Left cardiac atrium (tissue), 4 donors: Measurements from ENCODE around the gene MBD6. TPM values are rescaled to one million over a fixed set of nuclear protein-coding genes. Genes with fewer than 3 reads are reported as not detected.

Source experiments
- ATAC-seq, 2 donors: fragments of 200-7000 bp; cut with Tn5 transposase; one replicate each; pipeline ENCODE4 v1.9.1; 2020; ENCODE audit warnings: mild to moderate bottlenecking in 2 of 2, moderate library complexity in 2 of 2
- DNase-seq: peaks from one replicate; pipeline ENCODE4 v3.0.0-alpha.2; 2020
- intact Hi-C, 2 donors: fragments of 100-400 bp; cut with DNase I; formaldehyde crosslinking; loops; one replicate each; pipeline versions ENCODE4 v1.14.1 to v1.15.1; 2022 to 2023
- total RNA-seq, 2 donors: library from RNA; stranded (reverse); fragmentation: NEBNext Ultra II Directional; extraction: Animal tissue kit (Norgen Biotek cat#: 25700); gene quantifications; one replicate each; pipeline ENCODE4 v1.2.1, GENCODE V29; 2021
- donor health status: DM: no; HTN: yes; CAD: no.
- donor health status: DM: no; HTN: yes; CAD: no; lungs with severe emphysema.
- donor health status: DM: yes; HTN: yes; CAD: no.
- donor health status: Dilated cardiomyopathy.

The MBD6 gene
- total RNA-seq, 2 donors from 2014 or later, result 35.7 to 41.5 TPM

DNA sequence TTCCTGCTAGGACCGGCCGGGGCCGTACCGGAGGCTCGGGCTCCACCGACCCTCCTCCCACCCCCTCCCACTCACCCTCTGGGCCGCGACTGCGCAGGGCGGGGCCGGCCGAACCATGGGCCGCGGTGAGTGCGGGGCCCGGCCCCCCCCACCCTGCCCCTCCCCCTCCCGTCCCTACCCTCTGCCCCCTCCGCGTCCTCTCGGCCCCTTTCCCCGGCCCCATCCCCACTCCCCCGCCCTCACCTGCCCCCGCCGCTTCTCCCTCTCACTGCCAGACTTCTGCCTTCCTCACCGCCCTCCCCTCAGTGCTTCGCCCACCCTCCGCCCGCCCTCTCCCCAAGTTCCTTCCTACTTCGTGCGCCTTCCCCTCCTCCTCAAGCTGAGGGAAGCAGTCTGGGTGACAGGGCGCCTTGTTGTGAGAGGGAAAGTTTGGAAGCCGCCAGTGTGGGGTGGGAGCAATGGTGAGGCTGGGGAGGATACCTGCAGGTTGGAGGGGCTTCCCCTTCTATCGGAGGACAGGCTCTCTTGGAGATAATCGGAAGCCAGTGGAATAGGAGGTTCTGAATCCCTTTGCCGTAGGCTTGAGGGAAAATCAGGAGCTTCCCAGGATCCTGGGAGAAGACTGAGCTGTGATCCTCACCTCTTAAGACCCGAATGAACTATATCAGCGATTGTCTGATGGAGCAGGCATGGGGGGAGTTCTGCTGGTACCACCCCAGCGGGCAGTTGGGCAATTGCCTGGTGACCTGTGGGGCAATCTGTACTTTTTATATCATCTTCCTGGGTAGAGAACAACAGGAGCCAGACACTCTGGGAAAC is 472 bp downstream of the MBD6 start:
- DNase-seq (peak; percentile 67), ATAC-seq (peak; percentile 1 to 2)
- intact Hi-C loops, result no loop called here

- ATAC-seq (no peak), DNase-seq (no peak)
- intact Hi-C loops, result no loop called here
Observed at GRCh38 chr12:57523706-57524614, 1.3 kb downstream of the MBD6 start.

DNA sequence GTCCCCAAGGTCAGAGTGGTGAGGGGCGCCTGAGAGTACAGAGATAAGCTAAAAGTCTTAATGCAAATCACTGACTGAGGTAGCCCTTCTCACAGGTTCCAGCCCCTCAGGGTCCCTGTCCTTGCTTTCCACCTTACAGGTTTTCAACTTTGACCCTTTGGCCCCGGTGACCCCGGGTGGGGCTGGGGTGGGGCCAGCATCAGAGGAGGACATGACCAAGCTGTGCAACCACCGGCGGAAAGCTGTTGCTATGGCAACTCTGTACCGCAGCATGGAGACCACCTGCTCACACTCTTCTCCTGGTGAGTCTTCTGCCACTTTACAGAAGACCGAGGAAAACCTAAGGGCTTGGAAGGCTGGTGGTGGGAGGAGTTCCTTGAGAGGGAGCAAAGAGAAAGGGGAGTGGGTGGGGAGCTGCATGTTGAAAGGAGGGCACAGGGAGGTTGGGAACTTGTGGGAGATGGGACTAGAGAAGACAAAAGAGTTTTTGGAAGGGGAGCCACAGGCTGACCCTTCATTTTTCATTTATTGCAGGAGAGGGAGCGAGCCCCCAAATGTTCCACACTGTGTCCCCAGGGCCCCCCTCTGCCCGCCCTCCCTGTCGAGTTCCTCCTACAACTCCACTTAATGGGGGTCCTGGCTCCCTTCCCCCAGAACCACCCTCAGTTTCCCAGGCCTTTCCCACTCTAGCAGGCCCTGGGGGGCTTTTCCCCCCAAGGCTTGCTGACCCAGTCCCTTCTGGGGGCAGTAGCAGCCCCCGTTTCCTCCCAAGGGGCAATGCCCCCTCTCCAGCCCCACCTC is 2.4 kb downstream of the MBD6 start:
- intact Hi-C loops, result no loop called here
- no peak for DNase-seq
- ATAC-seq, result no peak

DNA sequence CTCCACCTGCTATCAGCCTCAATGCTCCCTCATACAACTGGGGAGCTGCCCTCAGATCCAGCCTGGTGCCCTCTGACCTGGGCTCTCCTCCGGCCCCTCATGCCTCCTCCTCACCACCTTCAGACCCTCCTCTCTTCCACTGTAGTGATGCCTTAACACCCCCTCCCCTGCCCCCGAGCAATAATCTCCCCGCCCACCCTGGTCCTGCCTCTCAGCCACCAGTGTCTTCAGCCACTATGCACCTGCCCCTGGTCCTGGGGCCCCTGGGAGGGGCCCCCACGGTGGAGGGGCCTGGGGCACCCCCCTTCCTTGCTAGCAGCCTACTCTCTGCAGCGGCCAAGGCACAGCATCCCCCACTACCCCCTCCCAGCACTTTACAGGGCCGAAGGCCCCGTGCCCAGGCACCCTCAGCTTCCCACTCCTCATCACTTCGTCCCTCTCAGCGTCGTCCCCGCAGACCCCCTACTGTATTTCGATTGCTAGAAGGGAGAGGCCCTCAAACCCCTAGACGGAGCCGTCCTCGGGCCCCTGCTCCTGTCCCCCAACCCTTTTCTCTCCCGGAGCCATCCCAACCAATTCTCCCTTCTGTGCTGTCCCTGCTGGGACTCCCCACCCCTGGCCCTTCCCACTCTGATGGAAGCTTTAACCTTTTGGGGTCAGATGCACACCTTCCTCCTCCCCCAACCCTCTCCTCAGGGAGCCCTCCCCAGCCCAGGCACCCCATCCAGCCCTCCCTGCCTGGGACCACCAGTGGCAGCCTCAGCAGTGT is 3.2 kb downstream of the MBD6 start:
- intact Hi-C loops, result no loop called here
- ATAC-seq, result no peak
- DNase-seq, result no peak

- no peak for ATAC-seq
- intact Hi-C loops, result no loop called here
- no peak for DNase-seq
Observed at GRCh38 chr12:57526477-57527126, 4.0 kb downstream of the MBD6 start.

GRCh38 chr12:57527184-57527583 is 4.6 kb downstream of the MBD6 start:
- DNase-seq (no peak), ATAC-seq (no peak)
- intact Hi-C loops, result no loop called here

GRCh38 chr12:57528176-57528575 is 5.6 kb downstream of the MBD6 start:
- no peak for DNase-seq
- ATAC-seq, result no peak
- intact Hi-C loops, result no loop called here

- no peak for DNase-seq
- intact Hi-C loops, result no loop called here
- ATAC-seq, result no peak
Observed at GRCh38 chr12:57528831-57529555, 6.4 kb downstream of the MBD6 start.

DNA sequence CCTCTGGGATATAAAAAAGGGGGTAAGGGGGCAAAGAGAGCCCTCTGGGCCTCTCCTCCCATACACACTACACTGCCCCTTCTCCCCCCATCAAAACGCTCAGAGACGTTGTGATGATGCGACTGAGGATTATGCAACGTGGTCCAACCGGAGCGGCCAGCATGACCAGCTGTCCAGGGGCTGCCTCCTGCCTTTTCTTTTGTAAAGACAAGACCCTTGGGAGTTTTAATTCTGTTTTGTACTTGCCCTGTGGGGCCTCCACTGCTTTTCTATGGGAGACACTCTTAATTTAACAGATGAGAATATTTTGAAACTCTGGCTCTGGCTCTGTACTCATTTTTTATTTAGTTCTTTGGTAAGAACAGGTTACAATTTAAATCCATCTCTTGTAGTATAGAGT is 7.2 kb downstream of the MBD6 start:
- no peak for ATAC-seq
- intact Hi-C loops, result no loop called here
- no peak for DNase-seq

DNA sequence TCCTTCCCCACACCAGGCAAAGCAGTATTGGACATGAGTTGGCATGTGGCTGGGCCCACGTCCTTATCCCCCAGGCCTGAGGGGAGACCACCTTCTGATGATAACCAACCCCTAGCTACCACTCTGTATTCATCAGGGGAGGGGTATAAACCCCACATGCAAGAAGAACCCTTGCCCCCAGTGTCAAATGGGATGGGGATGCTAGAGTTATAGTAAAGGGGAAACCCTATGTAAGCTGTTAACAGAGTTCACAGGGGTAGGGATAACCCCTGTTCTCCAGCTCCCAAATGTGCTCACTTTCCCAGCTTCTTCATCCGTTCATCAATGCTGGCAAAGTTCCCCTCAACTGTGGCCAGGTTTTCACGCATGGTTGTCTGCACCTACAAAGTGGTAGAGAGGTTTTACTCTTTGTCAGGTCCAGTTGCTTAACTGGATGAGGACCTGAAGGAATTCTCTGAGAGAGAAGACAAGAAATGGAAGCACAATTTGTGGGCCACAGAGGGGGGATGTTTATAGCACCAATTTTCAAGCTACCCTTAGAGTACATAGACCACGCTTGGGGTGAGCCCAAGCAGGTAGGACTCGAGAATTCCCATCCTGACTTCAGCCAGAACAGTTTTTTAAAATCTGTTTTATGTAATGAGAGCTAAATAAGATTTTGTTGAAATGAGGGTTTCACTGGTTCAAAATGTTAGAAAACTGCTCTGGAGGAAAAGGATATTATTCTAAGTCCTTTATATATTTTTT is 7.9 kb downstream of the MBD6 start:
- DNase-seq (no peak), ATAC-seq (no peak)
- intact Hi-C loops, result no loop called here

- no peak for DNase-seq
- intact Hi-C loops, result no loop called here
Observed at GRCh38 chr12:57531836-57532235, 9.2 kb downstream of the MBD6 start.

DNA sequence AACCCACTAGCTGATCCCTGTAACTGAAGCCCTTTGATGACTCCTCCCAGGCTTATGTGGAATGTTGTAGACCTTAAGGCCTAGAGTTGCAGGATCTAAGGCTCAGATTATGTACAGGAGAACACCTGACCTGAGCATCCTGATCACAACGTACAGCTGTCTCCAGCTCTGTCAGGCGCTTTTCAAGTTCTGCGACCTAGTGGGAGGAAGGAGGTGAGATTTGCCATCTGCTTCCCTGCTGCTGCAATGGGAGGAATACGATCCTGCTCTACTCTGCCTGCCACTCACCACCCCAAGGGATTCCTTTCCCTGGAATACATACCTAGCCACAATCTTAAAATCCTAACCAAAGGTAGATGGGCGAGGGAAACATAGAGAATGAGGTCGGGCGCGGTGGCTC is 10.5 kb downstream of the MBD6 start:
- ATAC-seq, result no peak
- intact Hi-C loops, result no loop called here
- DNase-seq, result no peak

More at GRCh38 chr12:57531836-57532235, 9.2 kb downstream of the MBD6 start:
- no peak for ATAC-seq

GRCh38 chr12:57534250-57534649 is 11.6 kb downstream of the MBD6 start:
- ATAC-seq, result no peak
- no peak for DNase-seq
- intact Hi-C loops, result no loop called here

- DNase-seq, result no peak
- intact Hi-C loops, result no loop called here
Observed at GRCh38 chr12:57534991-57535543, 12.4 kb downstream of the MBD6 start.

DNA sequence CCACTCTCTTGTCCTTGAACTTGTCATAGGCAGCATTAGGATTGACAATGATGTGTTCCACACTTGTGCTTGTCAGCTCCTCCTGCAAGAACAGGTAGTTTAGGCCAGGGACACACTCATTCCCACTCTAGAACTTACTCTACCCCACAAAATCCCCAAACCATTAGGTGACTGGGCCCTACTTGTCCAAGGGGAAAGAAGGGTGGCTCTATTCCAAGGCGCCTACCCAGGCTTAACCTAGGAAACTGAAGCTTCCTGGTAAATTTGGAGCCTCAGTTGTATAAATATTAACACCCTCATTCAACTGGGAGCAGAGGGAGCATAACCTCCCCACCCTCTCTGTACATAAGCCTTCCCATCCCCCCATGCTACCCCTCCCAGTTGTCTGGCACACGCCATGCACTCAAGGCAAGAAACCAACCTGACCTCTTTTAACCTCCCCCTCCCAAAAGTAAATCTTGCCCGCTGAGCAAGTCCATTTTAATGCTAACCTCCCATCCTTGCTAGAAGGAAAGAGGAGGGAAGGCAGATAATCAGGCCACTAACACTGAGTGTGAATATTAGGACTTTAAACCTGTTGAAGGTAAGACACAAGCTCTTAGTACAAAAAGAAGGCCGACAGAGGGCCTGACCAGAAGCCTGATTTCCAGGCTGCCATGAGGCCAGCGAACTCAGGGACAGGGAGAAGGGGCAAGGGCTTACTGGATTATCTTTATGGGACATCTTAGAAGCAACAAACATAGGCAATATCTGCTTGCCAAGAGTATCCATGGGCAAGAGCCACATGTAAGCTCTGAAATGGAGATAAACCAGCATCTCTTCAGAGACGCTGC is 13.4 kb downstream of the MBD6 start:
- intact Hi-C loops, result no loop called here
- DNase-seq, result no peak
- no peak for ATAC-seq

More at GRCh38 chr12:57534991-57535543, 12.4 kb downstream of the MBD6 start:
- no peak for ATAC-seq

DNA sequence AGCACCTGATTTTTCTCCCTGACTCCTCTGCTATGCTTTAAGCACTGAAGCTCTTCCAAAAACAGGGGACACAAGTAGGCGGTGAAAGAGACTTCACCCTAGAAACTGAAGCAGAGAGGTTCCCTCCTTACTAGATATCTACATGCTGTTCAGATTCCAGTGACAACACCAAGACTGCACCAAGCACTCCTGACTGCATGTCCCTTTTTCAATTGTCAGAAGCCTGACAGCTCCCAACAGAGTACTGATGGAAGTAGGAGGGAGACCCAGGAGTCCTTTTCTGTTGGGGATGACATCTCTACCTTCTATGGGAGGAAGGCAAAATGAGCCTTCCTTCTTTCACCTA is 13.9 kb downstream of the MBD6 start:
- no peak for ATAC-seq
- intact Hi-C loops, result no loop called here

More for the DNA sequence above, 13.9 kb downstream of the MBD6 start:
- DNase-seq, result no peak
